Esophagus squamous epithelium (tissue), 5 donors: Measurements from ENCODE around the gene SLC45A1. TPM values are rescaled to one million over a fixed set of nuclear protein-coding genes. Genes with fewer than 3 reads are reported as not detected.

Source experiments
- DNase-seq: peaks from one replicate; lab custom pipeline; 2025; lab: John Stamatoyannopoulos, UW
- H3K27ac ChIP-seq, 4 donors: fragments of 200-600 bp; sonication (generic); one replicate each; pipeline ENCODE4 v1.5.1; 2016 to 2019; ENCODE audit warnings: mild to moderate bottlenecking in 1 of 4
- H3K27me3 ChIP-seq, 4 donors: fragments of 200-600 bp; sonication (generic); 1 replicate in 3 of 4; 2 replicates in 1 of 4; pipeline versions ENCODE4 v1.5.1 to v1.6.0; 2017 to 2021; ENCODE audit warnings: antibody characterized with exemption in 1 of 4
- H3K36me3 ChIP-seq, 3 donors: fragments of 200-600 bp; sonication (generic); one replicate each; pipeline ENCODE4 v1.5.1; 2016 to 2019
- H3K4me1 ChIP-seq, 3 donors: fragments of 200-600 bp; sonication (generic); one replicate each; pipeline ENCODE4 v1.5.1; 2017 to 2019
- H3K4me3 ChIP-seq, 4 donors: fragments of 200-600 bp; sonication (generic); 1 replicate in 3 of 4; 2 replicates in 1 of 4; pipeline ENCODE4 v1.5.1; 2016 to 2019; ENCODE audit warnings: mild to moderate bottlenecking in 2 of 4, moderate library complexity in 1 of 4
- H3K9me3 ChIP-seq, 3 donors: fragments of 200-600 bp; sonication (generic); one replicate each; pipeline ENCODE4 v1.5.1; 2016 to 2019
- CTCF ChIP-seq, 6 experiments: fragments of 450-650 bp in 4 of 6; fragments of 200-600 bp in 2 of 6; sonication (generic) in 2 of 6; IDR thresholded peaks; one replicate each; pipeline ENCODE4 v1.5.1; 2016 to 2019; ENCODE audit warnings: antibody characterized with exemption in 6 of 6, mild to moderate bottlenecking in 4 of 6, moderate library complexity in 4 of 6
- POLR2A ChIP-seq, 4 donors: fragments of 450-650 bp; IDR thresholded peaks; one replicate each; pipeline ENCODE4 v1.6.1; 2017; ENCODE audit warnings: antibody characterized with exemption in 4 of 4, mild to moderate bottlenecking in 4 of 4, moderate library complexity in 3 of 4
- WGBS, 2 donors: methylation state at CpG; one replicate each; pipeline ENCODE4 v1.1.5; 2018; 5-methylcytosine and 5-hydroxymethylcytosine counted together
- intact Hi-C: fragments of 100-400 bp; cut with DNase I; formaldehyde crosslinking; loops from one replicate; pipeline ENCODE4 v1.15.0; 2022
- total RNA-seq, 4 donors: library from RNA; depleted of rRNA; stranded (reverse); fragments of >200 nt; gene quantifications; one replicate each; pipeline ENCODE4 v1.1.0, GENCODE V29; 2016
- donor health status: DM: yes; HTN: yes; CAD: no.

The SLC45A1 gene
- total RNA-seq, 4 donors from 2014 or later, result 0.13 to 3.4 (median 0.81) TPM

GRCh38 chr1:8281843-8282509, 35.9 kb upstream of the SLC45A1 start:
- no peak for DNase-seq
- Histone ChIP-seq H3K4me1 (no peaks in the 10 kb centered on the region), H3K4me3 (no peak overlapping the region), H3K9me3 (no peaks in the 10 kb centered on the region), H3K27ac (peak overlapping the region in 1 of 4 donors; percentile 28), H3K36me3 (no peaks in the 10 kb centered on the region), H3K27me3 (peaks cover 0 to 20% (median 0%) of the 10 kb centered on the region in 4 donors)
- TF ChIP-seq POLR2A (IDR thresholded peaks at IDR 0.05), result no peak
- no peak for TF ChIP-seq CTCF (IDR thresholded peaks at IDR 0.05)
- intact Hi-C loops, result no loop called here
- 56 to 73% methylated on average over 10 to 13 of the region's 14 CpGs for WGBS, 2 donors

GRCh38 chr1:8283058-8283884, 34.6 kb upstream of the SLC45A1 start:
- peaks cover 0 to 20% (median 0%) of the 10 kb centered on the region in 4 donors for H3K27me3 ChIP-seq
- no peaks in the 10 kb centered on the region for H3K36me3 ChIP-seq
- no peaks in the 10 kb centered on the region for H3K4me1 ChIP-seq
- peak overlapping the region in 1 of 4 donors; percentile 16 for H3K27ac ChIP-seq
- 65 to 71% methylated on average over 14 of the region's 14 CpGs for WGBS, 2 donors
- TF ChIP-seq POLR2A (IDR thresholded peaks at IDR 0.05) (no peak), CTCF (IDR thresholded peaks at IDR 0.05) (no peak)
- H3K4me3 ChIP-seq, result no peak overlapping the region
- no peak for DNase-seq
- no peaks in the 10 kb centered on the region for H3K9me3 ChIP-seq
- intact Hi-C loops, result no loop called here

GRCh38 chr1:8284127-8284526, 33.8 kb upstream of the SLC45A1 start:
- no peak for DNase-seq
- 56 to 57% methylated on average over 5 of the region's 5 CpGs for WGBS, 2 donors
- TF ChIP-seq CTCF (IDR thresholded peaks at IDR 0.05), result no peak
- no peak overlapping the region for H3K4me3 ChIP-seq
- intact Hi-C loops, result no loop called here
- H3K9me3 ChIP-seq, result no peaks in the 10 kb centered on the region
- no peak overlapping the region for H3K27ac ChIP-seq
- no peaks in the 10 kb centered on the region for H3K4me1 ChIP-seq
- peaks cover 0 to 20% (median 0%) of the 10 kb centered on the region in 4 donors for H3K27me3 ChIP-seq
- H3K36me3 ChIP-seq, result no peaks in the 10 kb centered on the region

GRCh38 chr1:8285103-8285502, 32.8 kb upstream of the SLC45A1 start:
- TF ChIP-seq POLR2A (IDR thresholded peaks at IDR 0.05), result no peak
- no peak for TF ChIP-seq CTCF (IDR thresholded peaks at IDR 0.05)
- Histone ChIP-seq H3K27me3 (peaks cover 0 to 20% (median 0%) of the 10 kb centered on the region in 4 donors), H3K4me3 (no peak overlapping the region), H3K4me1 (no peaks in the 10 kb centered on the region), H3K36me3 (no peaks in the 10 kb centered on the region), H3K27ac (no peak overlapping the region), H3K9me3 (no peaks in the 10 kb centered on the region)
- WGBS, 2 donors, result 55% methylated on average over 4 of the region's 4 CpGs
- DNase-seq, result no peak
- intact Hi-C loops, result no loop called here

GRCh38 chr1:8285965-8286364, 31.9 kb upstream of the SLC45A1 start:
- H3K27ac ChIP-seq, result no peak overlapping the region
- H3K36me3 ChIP-seq, result no peaks in the 10 kb centered on the region
- TF ChIP-seq CTCF (IDR thresholded peaks at IDR 0.05), result no peak
- no peak for TF ChIP-seq POLR2A (IDR thresholded peaks at IDR 0.05)
- 67 to 73% methylated on average over 2 of the region's 2 CpGs for WGBS, 2 donors
- no peaks in the 10 kb centered on the region for H3K4me1 ChIP-seq
- H3K4me3 ChIP-seq, result no peak overlapping the region
- DNase-seq, result no peak
- no peaks in the 10 kb centered on the region for H3K9me3 ChIP-seq
- intact Hi-C loops, result no loop called here
- H3K27me3 ChIP-seq, result peaks cover 0 to 20% (median 0%) of the 10 kb centered on the region in 4 donors
